K562 (cell line): ENCODE data around the gene CABP4. TPM values are rescaled to one million over a fixed set of nuclear protein-coding genes. Genes with fewer than 3 reads are reported as not detected.

Experiments
- ATF4 ChIP-seq: fragments of 450-650 bp; formaldehyde crosslinking; IDR thresholded peaks from 2 replicates; pipeline ENCODE4 v1.4.0; 2022; ENCODE audit warnings: mild to moderate bottlenecking, moderate library complexity
- DACH1 ChIP-seq: fragments of 450-650 bp; IDR thresholded peaks from 2 replicates; pipeline ENCODE4 v1.6.1; 2018; ENCODE audit not compliant: partially characterized antibody
- FOSL1 ChIP-seq: fragments of 200-800 bp; sonication (Bioruptor generic); conservative IDR thresholded peaks from 2 replicates; pipeline ENCODE4 v1.6.1; 2016; ENCODE audit warnings: missing genetic modification characterization, missing compliant biosample characterization
- FOXP1 ChIP-seq: sonication (generic); formaldehyde crosslinking; IDR thresholded peaks from 2 replicates; pipeline ENCODE4 v1.8.0; 2022; ENCODE audit warnings: mild to moderate bottlenecking, missing genetic modification reagents
- GATAD2A ChIP-seq: fragments of 450-650 bp; IDR thresholded peaks from 2 replicates; pipeline ENCODE4 v1.6.1; 2017
- KAT7 ChIP-seq: sonication (generic); formaldehyde crosslinking; IDR thresholded peaks from 2 replicates; pipeline ENCODE4 v1.8.0; 2022; ENCODE audit warnings: missing genetic modification reagents, mild to moderate bottlenecking, borderline replicate concordance
- KLF16 ChIP-seq: IDR thresholded peaks from 2 replicates; pipeline ENCODE4 v1.6.1; 2016; ENCODE audit warnings: antibody characterized with exemption
- MAZ ChIP-seq, 2 experiments: fragments of 450-650 bp in 1 of 2; sonication (generic) in 1 of 2; formaldehyde crosslinking; IDR thresholded peaks in 1 of 2; conservative IDR thresholded peaks in 1 of 2; 2 replicates each; pipeline versions ENCODE4 v1.4.0 to v1.5.0; 2020; ENCODE audit warnings: mild to moderate bottlenecking in 1 of 2, missing genetic modification reagents in 1 of 2
- NFIC ChIP-seq: fragments of 450-650 bp; IDR thresholded peaks from 2 replicates; pipeline ENCODE4 v1.6.1; 2017; ENCODE audit warnings: mild to moderate bottlenecking, inconsistent platforms
- PHF8 ChIP-seq: fragments of 200-600 bp; sonication (generic); IDR thresholded peaks from 2 replicates; pipeline ENCODE4 v1.6.1; 2012; ENCODE audit warnings: mixed run types, mild to moderate bottlenecking, inconsistent platforms, low read length, moderate library complexity, borderline replicate concordance
- POLR2A ChIP-seq: fragments of 450-650 bp; conservative IDR thresholded peaks from 2 replicates; pipeline ENCODE4 v1.6.1; 2016
- STAT5A ChIP-seq: IDR thresholded peaks from 2 replicates; pipeline ENCODE4 v1.6.1; 2012; ENCODE audit warnings: low read length, inconsistent platforms, borderline replicate concordance
- USF1 ChIP-seq: sonication (generic); formaldehyde crosslinking; IDR thresholded peaks from 2 replicates; pipeline ENCODE4 v1.9.0; 2022; ENCODE audit warnings: mild to moderate bottlenecking, missing genetic modification reagents
- ZNF23 ChIP-seq: fragments of 250-450 bp; sonication (Bioruptor Pico); IDR thresholded peaks from 2 replicates; pipeline ENCODE4 v1.4.0; 2020; ENCODE audit warnings: mild to moderate bottlenecking
- ZNF407 ChIP-seq: fragments of 450-650 bp; IDR thresholded peaks from 2 replicates; pipeline ENCODE4 v1.6.1; 2016; ENCODE audit warnings: low read depth
- ZNF696 ChIP-seq: fragments of 250-450 bp; sonication (Bioruptor Pico); conservative IDR thresholded peaks from 2 replicates; pipeline ENCODE4 v1.4.0; 2020; ENCODE audit warnings: mild to moderate bottlenecking, moderate library complexity
- polyA plus RNA-seq, 8 experiments: library from polyadenylated mRNA; depleted of rRNA in 4 of 8; stranded (reverse) in 5 of 8; unstranded in 3 of 8; fragments of >200 nt; fragmentation: Nextera tagmentation in 2 of 8; fragmentation: Illumina TruSeq in 1 of 8; extraction: Ambion mirVana in 2 of 8; extraction: Trizol in 1 of 8; gene quantifications; 2 replicates each; pipeline versions ENCODE4 v1.2.1 to v1.2.3, GENCODE V29; 2011 to 2014; ENCODE audit warnings: inconsistent platforms in 1 of 8, missing spikeins in 1 of 8
- total RNA-seq, 7 experiments: library from RNA; depleted of rRNA in 6 of 7; stranded (reverse); fragments of >200 nt in 6 of 7; fragmentation: Illumina TruSeq in 2 of 7; extraction: Trizol in 2 of 7; gene quantifications; 2 replicates each; pipeline versions ENCODE4 v1.2.1 to v1.2.3, GENCODE V29; 2011 to 2021; ENCODE audit warnings: low replicate concordance in 1 of 7
- TF ChIP-seq, protein P1 (sequence below): fragments of 450-650 bp; formaldehyde crosslinking; IDR thresholded peaks from 2 replicates; pipeline ENCODE4 v1.4.0; 2020; ENCODE audit warnings: mild to moderate bottlenecking, moderate library complexity

CABP4 gene
- total and polyA plus RNA-seq, 9 of the 15 experiments (the other 6 are each of a cell fraction or from before 2014, with no cell fraction given) = 0.11 TPM; not detected in 8

DNA sequence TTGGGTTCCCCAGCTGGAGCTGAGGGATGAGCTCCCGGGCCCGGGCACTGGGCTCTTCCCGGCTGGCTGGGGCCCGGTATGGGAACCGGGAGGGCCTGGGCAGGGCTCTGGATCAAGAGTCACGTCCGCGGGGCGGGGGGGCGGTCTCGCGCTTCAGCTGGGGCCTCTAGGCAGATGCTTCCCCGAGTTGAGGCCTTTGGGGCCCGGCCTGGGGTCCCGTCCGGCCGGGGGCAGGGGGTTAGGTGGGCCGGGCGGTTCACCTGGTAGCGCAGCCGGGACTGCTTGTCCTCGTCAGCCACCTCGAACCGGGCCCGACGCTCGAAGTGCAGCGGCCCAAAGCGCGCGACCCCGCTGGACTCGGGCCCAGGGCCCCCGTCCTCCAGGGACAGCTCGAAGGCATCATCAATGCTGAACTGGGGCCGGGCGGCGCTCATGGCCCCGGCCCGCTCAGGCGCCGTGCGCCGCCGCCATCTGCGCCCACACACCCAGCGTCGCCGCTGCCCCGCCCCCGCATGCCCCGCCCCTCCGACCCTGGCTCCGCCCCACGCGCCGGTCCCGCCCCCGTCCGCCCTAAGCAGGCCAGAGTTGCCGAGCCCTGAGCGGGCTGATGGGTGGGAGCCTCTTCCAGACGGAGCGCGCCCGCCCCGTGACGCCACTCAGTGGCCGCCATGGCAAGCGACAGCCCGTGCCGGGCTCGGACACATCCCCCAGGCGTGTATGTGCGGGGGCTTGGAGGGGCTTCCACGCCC is 13.8 kb downstream of the CABP4 start, which contains the start of gene TMEM134 (continued):
- 0 out of 2 replicates have a peak, but pooled peaks have one; percentile 25 for TF ChIP-seq ZNF407
- TF ChIP-seq KAT7 = peak; percentile 46; the same call in 1 of the 2 replicates
- TF ChIP-seq PHF8 = peak; percentile 87; the same call in 1 of the 2 replicates
- TF ChIP-seq, protein P1, sequence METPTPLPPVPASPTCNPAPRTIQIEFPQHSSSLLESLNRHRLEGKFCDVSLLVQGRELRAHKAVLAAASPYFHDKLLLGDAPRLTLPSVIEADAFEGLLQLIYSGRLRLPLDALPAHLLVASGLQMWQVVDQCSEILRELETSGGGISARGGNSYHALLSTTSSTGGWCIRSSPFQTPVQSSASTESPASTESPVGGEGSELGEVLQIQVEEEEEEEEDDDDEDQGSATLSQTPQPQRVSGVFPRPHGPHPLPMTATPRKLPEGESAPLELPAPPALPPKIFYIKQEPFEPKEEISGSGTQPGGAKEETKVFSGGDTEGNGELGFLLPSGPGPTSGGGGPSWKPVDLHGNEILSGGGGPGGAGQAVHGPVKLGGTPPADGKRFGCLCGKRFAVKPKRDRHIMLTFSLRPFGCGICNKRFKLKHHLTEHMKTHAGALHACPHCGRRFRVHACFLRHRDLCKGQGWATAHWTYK (CRISPR knock-in tag) = 0 out of 2 replicates have a peak, but pooled peaks have one; percentile 63
- no peak; the same call in 1 of the 2 replicates for TF ChIP-seq STAT5A
- no peak for TF ChIP-seq ATF4 (CRISPR knock-in tag)
- TF ChIP-seq DACH1 = no peak
- TF ChIP-seq MAZ (CRISPR knock-in tag; conservative IDR thresholded peaks at IDR 0.05 in 1 of 2, IDR thresholded peaks at IDR 0.05 in 1 of 2) = peak; percentile 92 to 93
- peak; percentile 42; the same call in 1 of the 2 replicates for TF ChIP-seq FOXP1 (CRISPR knock-in tag)
- 0 out of 2 replicates have a peak, but pooled peaks have one; percentile 80 for TF ChIP-seq GATAD2A
- TF ChIP-seq ZNF23 = no peak
- TF ChIP-seq USF1 (CRISPR knock-in tag) = peak; percentile 66
- TF ChIP-seq NFIC = 0 out of 2 replicates have a peak, but pooled peaks have one; percentile 41
- TF ChIP-seq KLF16 = 0 out of 2 replicates have a peak, but pooled peaks have one; percentile 14
- TF ChIP-seq POLR2A = peak; percentile 82
- no peak for TF ChIP-seq ZNF696 (CRISPR knock-in tag)
- TF ChIP-seq FOSL1 (tag) = peak; percentile 46; the same call in 1 of the 2 replicates
